Calu3 (cell line): ENCODE measurements around the gene MAD2L1BP. TPM values are rescaled to one million over a fixed set of nuclear protein-coding genes. Genes with fewer than 3 reads are reported as not detected.

Source experiments
- BruUV-seq: library from RNA; stranded (reverse); fragments of 400-500 nt; replicated peaks from 2 replicates; lab custom pipeline; 2021; lab: Mats Ljungman, UMichigan
- CTCF ChIA-PET: fragments of 300-600 bp; sonication (Branson Sonifier 250); formaldehyde crosslinking; loops from one replicate; lab custom pipeline; 2022; ENCODE audit warnings: antibody characterized with exemption; lab: Charles Lee
- DNase-seq: peaks from one replicate; pipeline ENCODE4 v3.0.0; 2022
- H3K27ac Mint-ChIP-seq: one replicate; pipeline ENCODE4 v1.8.0; 2022; ENCODE audit warnings: mixed read lengths; ENCODE audit not compliant: unreplicated experiment
- H3K27me3 Mint-ChIP-seq: one replicate; pipeline ENCODE4 v1.8.0; 2022; ENCODE audit warnings: mixed read lengths; ENCODE audit not compliant: unreplicated experiment
- H3K36me3 Mint-ChIP-seq: one replicate; pipeline ENCODE4 v1.8.0; 2022; ENCODE audit warnings: mild to moderate bottlenecking, moderate library complexity, mixed read lengths; ENCODE audit not compliant: insufficient read depth, unreplicated experiment
- H3K4me1 Mint-ChIP-seq: one replicate; pipeline ENCODE4 v1.8.0; 2022; ENCODE audit warnings: mild to moderate bottlenecking, low read depth, mixed read lengths; ENCODE audit not compliant: unreplicated experiment
- H3K4me3 Mint-ChIP-seq: one replicate; pipeline ENCODE4 v1.8.0; 2022; ENCODE audit warnings: mild to moderate bottlenecking, low read depth, moderate library complexity, mixed read lengths; ENCODE audit not compliant: unreplicated experiment
- H3K9me3 Mint-ChIP-seq: one replicate; pipeline ENCODE4 v1.8.0; 2022; ENCODE audit warnings: low read depth, mixed read lengths; ENCODE audit not compliant: unreplicated experiment
- intact Hi-C: fragments of 100-400 bp; cut with micrococcal nuclease; formaldehyde crosslinking; loops from one replicate; pipeline ENCODE4 v1.10.0; 2022; ENCODE audit not compliant: unreplicated experiment
- total RNA-seq: library from RNA; stranded (reverse); gene quantifications from 2 replicates; pipeline ENCODE4 v1.2.3, GENCODE V29; 2022
- TF ChIP-seq, protein P1 (sequence below): fragments of 200-600 bp; IDR thresholded peaks from one replicate; pipeline ENCODE4 v1.8.0; 2022; ENCODE audit warnings: antibody characterized with exemption; ENCODE audit not compliant: unreplicated experiment

MAD2L1BP gene
- total RNA-seq, 1 experiment from 2014 or later, result 48.2 TPM

GRCh38 chr6:43608807-43609206, 26.8 kb upstream of the MAD2L1BP start:
- H3K9me3 Mint-ChIP-seq, result no peaks in the 10 kb centered on the region
- CTCF ChIA-PET, result interaction anchor here (0.8 to 1.6 kb wide), 4 partner anchors 20 to 470 kb away, joined by 3 to 5 read pairs (median 4); partner anchors contain the start of gene GTPBP2
- TF ChIP-seq, protein P1, sequence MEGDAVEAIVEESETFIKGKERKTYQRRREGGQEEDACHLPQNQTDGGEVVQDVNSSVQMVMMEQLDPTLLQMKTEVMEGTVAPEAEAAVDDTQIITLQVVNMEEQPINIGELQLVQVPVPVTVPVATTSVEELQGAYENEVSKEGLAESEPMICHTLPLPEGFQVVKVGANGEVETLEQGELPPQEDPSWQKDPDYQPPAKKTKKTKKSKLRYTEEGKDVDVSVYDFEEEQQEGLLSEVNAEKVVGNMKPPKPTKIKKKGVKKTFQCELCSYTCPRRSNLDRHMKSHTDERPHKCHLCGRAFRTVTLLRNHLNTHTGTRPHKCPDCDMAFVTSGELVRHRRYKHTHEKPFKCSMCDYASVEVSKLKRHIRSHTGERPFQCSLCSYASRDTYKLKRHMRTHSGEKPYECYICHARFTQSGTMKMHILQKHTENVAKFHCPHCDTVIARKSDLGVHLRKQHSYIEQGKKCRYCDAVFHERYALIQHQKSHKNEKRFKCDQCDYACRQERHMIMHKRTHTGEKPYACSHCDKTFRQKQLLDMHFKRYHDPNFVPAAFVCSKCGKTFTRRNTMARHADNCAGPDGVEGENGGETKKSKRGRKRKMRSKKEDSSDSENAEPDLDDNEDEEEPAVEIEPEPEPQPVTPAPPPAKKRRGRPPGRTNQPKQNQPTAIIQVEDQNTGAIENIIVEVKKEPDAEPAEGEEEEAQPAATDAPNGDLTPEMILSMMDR, result no peak
- no peak for DNase-seq
- peaks cover 69% of the 10 kb centered on the region for H3K36me3 Mint-ChIP-seq
- no TSS peak for BruUV-seq
- no peak overlapping the region for H3K4me3 Mint-ChIP-seq
- no peaks in the 10 kb centered on the region for H3K27me3 Mint-ChIP-seq
- H3K4me1 Mint-ChIP-seq, result peaks cover 15% of the 10 kb centered on the region
- peak overlapping the region; percentile 15 for H3K27ac Mint-ChIP-seq
- intact Hi-C loops, result loop anchor here (1.0 kb wide), 2 partner anchors 465 to 470 kb away; no protein-coding TSS in a partner anchor

- intact Hi-C loops, result no loop called here
- DNase-seq, result no peak
- H3K27me3 Mint-ChIP-seq, result no peaks in the 10 kb centered on the region
- H3K27ac Mint-ChIP-seq, result no peak overlapping the region
- BruUV-seq, result no TSS peak
- peaks cover 70% of the 10 kb centered on the region for H3K36me3 Mint-ChIP-seq
- TF ChIP-seq, protein P1, result no peak
- CTCF ChIA-PET, result no interaction called here
- H3K9me3 Mint-ChIP-seq, result no peaks in the 10 kb centered on the region
- H3K4me3 Mint-ChIP-seq, result no peak overlapping the region
- peaks cover 15% of the 10 kb centered on the region for H3K4me1 Mint-ChIP-seq
Observed at GRCh38 chr6:43609402-43609801, 26.2 kb upstream of the MAD2L1BP start.

DNA sequence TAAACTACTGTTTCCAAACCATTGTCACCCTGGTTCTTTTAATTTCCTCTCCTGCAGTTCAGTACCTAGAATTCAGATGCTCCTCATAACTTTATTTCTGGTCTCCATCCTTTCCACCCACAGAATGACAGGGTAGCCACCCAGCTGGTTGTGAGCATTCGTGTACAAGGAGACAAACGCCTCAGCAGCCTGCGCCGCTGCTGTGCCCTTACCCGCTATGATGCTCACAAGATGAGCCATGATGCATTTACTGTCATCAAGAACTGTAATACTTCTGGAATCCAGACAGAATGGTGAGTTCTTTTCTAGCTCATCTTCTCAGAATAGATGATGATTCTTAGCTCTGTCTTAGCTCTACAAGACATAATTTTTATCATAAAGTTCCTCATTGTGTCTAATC, 25.2 kb upstream of the MAD2L1BP start:
- peaks cover 74% of the 10 kb centered on the region for H3K36me3 Mint-ChIP-seq
- BruUV-seq, result no TSS peak
- no peak overlapping the region for H3K4me3 Mint-ChIP-seq
- no peak for DNase-seq
- CTCF ChIA-PET, result interaction anchor here (1.5 kb wide), 2 partner anchors 9 to 19 kb away, joined by 3 to 4 read pairs; no protein-coding TSS in a partner anchor
- no peaks in the 10 kb centered on the region for H3K9me3 Mint-ChIP-seq
- TF ChIP-seq, protein P1, result no peak
- H3K27me3 Mint-ChIP-seq, result no peaks in the 10 kb centered on the region
- intact Hi-C loops, result no loop called here
- H3K4me1 Mint-ChIP-seq, result peaks cover 15% of the 10 kb centered on the region
- H3K27ac Mint-ChIP-seq, result no peak overlapping the region

DNA sequence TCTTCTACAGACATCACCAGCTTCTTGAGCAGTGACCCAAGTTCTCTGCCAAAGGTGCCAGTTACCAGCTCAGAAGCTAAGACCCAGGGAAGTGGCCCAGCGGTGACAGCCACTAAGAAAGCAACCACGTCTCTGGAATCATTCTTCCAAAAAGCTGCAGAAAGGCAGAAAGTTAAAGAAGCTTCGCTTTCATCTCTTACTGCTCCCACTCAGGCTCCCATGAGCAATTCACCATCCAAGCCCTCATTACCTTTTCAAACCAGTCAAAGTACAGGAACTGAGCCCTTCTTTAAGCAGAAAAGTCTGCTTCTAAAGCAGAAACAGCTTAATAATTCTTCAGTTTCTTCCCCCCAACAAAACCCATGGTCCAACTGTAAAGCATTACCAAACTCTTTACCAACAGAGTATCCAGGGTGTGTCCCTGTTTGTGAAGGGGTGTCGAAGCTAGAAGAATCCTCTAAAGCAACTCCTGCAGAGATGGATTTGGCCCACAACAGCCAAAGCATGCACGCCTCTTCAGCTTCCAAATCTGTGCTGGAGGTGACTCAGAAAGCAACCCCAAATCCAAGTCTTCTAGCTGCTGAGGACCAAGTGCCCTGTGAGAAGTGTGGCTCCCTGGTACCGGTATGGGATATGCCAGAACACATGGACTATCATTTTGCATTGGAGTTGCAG, 21.8 kb upstream of the MAD2L1BP start:
- Mint-ChIP-seq H3K9me3 (no peaks in the 10 kb centered on the region), H3K4me1 (peaks cover 4% of the 10 kb centered on the region), H3K36me3 (peaks cover 78% of the 10 kb centered on the region), H3K27ac (no peak overlapping the region), H3K4me3 (no peak overlapping the region), H3K27me3 (no peaks in the 10 kb centered on the region)
- no TSS peak for BruUV-seq
- no peak for DNase-seq
- TF ChIP-seq, protein P1, result no peak
- intact Hi-C loops, result no loop called here
- CTCF ChIA-PET, result interaction anchor here (0.6 kb wide), 1 partner anchor 78 kb away, joined by 5 read pairs; no protein-coding TSS in a partner anchor
